Jurkat, Clone E6-1 (cell line): ENCODE measurements around the gene BAZ2B.
A peak's percentile ranks its signal among the peaks of the same experiment; 100 is the strongest.
"Not testable (repeated sequence)": the region's sequence is repeated elsewhere in the genome, so short reads cannot be mapped to it uniquely, and the experiment has no call there.

Experiments
- DNase-seq: peaks from one replicate; pipeline ENCODE4 v3.0.0-alpha.2; 2011; ENCODE audit warnings: low read depth, low spot score
- H3K4me3 ChIP-seq: 2 replicates; pipeline ENCODE4 v1.5.1; 2011; ENCODE audit warnings: mild to moderate bottlenecking, low read length, control low read depth, moderate library complexity

Gene BAZ2B

DNA sequence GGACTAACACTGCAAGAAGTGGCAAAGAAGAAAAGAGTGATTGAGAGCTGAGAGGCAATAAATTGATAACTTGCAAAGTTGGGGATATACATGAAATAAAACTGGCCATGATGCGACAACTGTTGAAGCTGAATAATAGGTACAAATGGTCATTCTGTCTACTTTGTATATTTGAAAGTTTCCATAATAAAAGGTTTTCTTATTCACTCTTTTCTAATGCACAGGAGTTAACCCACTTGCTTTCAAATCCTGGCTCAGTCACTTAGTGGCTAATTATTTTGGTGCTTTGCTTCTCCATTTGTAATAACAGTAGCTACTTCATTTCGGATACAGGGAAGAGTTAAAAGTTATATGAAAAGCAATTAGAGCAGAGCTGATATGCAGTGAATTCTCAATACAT lies 170.1 kb downstream of the BAZ2B start:
- DNase-seq = no peak
- no peak overlapping the region for H3K4me3 ChIP-seq

DNA sequence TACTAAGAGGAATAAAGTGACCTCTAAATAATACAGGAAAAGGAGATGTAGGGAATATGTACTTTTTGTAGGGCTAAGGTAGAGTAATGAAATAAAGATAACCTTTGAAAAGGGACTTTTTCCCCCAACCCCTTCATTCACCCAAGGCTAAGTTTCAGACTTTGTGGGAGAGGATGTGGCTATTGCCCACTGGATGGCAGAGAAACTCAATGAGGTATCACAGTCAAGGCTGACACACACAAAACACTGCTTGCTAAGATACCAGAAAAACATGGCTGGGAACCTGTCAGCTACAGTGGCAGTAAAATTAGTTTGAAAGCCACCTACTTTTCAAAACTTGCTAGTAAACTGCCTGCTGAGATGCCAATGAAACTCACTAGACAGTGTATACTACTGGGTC lies 171.0 kb downstream of the BAZ2B start:
- H3K4me3 ChIP-seq = no peak overlapping the region
- DNase-seq = no peak

DNA sequence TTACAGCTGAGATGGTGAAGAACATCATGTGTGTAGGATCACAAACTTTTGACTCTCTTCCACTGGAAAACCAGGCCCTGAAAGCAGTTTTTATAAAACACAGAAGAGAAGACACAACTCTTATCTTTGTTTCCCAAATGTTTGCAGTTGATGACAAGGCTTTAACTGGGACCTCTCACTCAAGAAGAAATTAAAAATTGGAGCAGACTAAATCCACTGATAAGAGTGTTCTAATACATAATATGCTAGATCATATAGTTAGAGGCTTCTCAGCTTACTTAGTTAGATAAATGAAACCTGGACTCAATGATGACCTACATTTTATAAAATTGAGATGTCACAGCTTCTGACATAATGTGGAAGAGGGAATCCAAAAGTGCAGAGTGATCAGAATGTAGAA lies 171.6 kb downstream of the BAZ2B start:
- DNase-seq = no peak
- H3K4me3 ChIP-seq = no peak overlapping the region

DNA sequence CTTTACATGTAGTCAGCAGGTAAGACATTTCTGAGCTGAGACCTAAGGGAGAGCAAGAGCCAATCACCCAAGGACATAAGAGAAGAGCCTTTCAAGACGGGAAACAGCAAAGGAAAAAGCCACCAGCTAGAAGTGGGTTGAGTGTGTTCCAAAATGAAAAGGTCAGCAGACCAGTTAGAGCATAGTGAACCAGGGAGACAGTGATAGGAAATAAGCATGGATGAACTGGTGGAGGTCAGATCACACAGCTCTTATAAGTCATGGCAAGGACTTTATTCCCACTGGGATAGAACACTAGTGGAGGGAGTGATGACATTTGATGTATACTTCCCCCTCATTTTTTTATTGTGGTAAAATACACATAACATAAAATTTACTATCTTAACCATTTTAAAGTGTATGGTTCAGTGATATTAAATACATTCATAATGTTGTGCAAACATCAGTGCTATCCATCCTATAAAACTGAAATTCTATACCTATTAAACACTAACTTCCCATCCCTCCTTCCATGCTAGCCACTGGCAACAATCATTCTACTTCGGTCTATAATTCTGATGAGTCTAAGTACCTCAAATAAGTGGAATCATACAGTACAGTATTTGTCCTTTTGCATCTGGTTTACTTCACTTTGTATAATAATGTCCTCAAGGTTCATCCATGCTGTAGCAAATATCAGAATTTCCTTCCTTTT lies 174.0 kb downstream of the BAZ2B start:
- no peak overlapping the region for H3K4me3 ChIP-seq
- no peak for DNase-seq

DNA sequence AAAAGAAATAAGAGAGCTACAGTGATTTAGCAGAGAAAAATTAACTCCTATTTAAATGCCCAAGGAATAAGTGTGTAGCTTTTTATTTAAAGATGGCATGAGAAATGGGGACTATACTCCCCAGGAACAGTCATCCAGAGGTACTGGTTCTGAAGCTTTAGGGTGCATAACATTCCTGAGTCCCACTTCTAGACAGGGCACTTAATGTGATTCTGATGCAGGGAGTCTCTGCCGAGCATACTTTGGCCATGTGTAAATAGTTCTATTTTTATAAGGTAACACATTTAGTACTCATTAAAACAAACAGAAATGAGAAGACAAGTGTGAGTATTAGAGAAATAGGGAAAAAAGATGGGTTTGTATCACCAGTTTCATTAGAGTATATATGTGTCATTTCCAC lies 175.2 kb downstream of the BAZ2B start:
- no peak for DNase-seq
- H3K4me3 ChIP-seq = no peak overlapping the region

DNA sequence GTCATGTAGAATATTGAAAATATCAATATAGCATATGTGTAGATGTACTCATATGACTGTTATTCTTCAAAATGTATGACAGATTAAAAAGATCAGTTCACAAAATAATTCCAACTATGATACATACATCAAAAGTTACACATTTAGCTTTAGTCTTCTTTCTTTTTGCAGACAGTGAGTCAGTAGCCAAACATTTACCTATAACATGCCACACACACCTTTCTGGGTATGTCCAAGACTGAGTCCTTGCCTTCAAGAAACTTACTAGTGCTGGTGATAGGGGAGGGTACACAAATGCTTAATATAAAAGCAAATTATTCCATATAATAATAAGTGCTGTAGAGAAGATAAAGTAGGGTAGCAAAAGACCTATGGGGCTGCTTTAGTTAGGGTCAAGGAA lies 176.9 kb downstream of the BAZ2B start:
- no peak for DNase-seq
- H3K4me3 ChIP-seq = no peak overlapping the region

DNA sequence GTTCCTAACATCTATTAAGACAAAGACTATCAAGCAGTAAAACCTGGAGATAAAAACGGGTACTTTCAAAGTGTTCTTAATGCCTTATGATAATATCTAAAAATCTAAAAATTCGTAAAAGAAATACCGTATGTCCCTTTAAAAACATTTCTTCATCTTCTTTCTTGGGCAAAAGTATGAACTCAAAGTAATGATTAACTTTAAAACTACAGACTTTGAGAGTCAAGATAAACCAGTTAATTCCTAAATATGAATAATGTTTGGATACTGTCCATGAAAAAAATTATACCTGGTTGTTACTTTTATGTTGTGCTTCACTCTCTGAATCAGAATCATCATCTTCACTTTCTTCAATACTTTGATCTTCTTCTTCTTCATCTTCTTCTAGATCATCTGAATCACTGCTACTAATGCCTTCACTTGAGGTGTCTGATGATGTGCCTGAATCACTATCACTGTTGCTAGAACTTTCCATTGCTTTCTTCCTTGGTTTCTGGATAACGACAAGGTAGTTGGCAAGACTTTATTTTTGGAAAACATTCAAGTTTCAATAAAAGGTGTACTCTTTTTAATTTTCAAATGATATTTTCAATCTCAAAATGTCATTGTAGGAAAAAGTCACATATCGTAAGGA lies 177.5 kb downstream of the BAZ2B start:
- no peak for DNase-seq
- no peak overlapping the region for H3K4me3 ChIP-seq

DNA sequence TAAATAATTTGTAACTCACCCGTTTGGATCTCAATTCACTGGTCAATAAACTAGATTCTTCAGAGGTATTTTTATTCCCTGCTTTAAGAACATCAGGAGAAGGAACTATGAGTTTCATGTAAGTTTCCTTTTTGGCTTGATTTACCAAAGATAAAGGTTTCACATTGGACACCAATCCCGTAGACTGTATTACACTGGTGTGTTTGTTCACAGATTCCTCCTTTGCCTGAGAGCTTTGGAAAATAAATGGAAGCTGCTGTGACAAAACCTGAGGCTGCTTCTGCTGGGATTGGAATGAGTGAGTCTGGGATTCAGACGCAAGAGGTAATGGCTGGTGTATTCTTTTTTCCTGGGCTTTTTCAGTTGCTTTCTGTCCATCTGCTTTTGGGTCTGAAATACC lies 178.1 kb downstream of the BAZ2B start:
- no peak overlapping the region for H3K4me3 ChIP-seq
- DNase-seq = no peak

DNA sequence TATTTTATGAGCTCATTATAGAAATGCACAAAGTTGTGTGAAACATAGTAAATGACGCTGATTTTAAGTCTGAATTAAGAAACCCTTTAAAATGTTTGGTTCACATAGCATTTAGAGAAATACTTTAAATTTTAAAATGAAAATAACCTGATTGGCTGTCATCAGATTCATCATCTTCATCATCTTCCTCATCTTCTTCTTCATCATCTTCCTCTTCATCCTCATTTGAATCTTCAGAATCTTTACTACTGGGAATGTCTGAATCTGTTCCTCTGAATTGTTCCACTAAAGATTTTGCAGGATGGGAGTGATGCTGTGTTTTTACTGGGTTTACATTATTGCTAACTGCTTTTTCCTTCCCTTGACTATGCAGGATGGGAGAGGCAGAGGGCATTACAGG lies 183.7 kb downstream of the BAZ2B start:
- no peak overlapping the region for H3K4me3 ChIP-seq
- no peak for DNase-seq

DNA sequence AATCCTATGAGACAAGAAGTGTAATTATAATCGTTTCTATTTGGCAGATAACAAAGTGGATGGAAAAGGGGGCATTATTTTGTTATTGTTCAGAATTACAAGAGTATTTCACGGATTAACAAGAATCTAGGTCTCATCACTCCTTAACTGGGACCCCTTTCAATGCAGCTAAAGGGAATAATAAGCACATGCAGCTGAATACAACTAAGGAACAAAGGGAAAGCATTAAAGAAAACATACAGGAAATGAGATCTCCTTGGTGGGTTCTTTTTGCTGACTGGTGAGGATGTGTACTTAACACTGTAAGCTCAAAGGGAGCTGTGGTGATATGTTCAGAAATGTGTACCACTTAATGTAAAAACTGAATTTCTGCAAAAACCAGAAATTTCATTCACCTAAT lies 189.3 kb downstream of the BAZ2B start:
- DNase-seq = peak; percentile 22
- H3K4me3 ChIP-seq = no peak overlapping the region

DNA sequence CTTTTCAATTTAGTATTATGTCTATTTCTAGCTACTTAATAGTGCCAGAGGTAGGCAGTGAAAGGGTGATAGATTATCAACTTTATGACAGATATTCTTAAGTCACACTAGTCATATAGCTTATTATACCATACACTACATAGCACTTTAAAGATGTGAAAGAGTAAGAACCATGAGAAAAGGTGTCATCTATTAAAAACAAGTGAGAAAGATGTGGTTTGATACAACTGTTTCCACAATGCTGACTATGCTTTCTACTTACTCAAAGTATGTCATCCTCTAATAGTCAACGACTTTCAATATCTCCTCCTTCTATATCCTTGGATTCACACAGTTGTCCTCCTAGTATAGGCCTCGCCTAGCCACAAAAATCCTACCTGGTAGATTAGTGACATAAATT lies 196.9 kb downstream of the BAZ2B start:
- no peak overlapping the region for H3K4me3 ChIP-seq
- DNase-seq = no peak

DNA sequence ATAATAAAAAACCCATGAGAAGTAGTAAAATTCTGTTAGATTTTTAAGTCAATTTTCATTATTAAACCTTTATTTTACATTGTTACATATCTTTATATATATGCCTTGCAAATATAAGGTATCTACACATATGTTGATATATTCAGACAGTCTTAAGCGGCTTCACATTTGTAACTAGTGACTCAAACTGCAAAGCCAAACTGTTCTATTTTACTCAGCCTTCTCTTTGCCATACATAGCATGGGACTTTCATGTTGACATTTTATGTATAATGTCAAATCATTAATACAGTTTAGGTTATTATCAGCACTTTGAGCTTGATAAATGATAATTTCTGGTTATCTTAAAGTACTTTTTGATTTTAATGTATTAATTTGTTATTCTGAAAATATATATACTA lies 204.9 kb downstream of the BAZ2B start:
- DNase-seq = no peak

DNA sequence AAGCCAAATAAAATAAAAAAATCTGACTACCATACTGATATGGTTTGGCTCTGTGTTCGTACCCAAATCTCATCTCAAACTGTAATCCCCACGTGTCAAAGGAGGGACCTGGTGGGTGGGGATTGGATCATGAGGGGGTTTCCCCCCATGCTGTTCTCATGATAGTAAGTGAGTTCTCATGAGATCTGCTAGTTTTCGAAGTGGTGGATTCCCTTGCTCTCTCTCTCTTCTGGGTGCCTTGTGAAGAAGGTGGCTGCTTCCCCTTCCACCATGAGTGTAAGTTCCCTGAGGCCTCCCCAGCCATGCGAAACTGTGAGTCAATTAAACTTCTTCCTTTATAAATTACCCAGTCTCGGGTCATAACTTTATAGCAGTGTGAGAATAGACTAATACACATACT lies 206.1 kb downstream of the BAZ2B start:
- no peak overlapping the region for H3K4me3 ChIP-seq
- DNase-seq = no peak

More for the DNA sequence above, 204.9 kb downstream of the BAZ2B start:
- H3K4me3 ChIP-seq = no peak overlapping the region

DNA sequence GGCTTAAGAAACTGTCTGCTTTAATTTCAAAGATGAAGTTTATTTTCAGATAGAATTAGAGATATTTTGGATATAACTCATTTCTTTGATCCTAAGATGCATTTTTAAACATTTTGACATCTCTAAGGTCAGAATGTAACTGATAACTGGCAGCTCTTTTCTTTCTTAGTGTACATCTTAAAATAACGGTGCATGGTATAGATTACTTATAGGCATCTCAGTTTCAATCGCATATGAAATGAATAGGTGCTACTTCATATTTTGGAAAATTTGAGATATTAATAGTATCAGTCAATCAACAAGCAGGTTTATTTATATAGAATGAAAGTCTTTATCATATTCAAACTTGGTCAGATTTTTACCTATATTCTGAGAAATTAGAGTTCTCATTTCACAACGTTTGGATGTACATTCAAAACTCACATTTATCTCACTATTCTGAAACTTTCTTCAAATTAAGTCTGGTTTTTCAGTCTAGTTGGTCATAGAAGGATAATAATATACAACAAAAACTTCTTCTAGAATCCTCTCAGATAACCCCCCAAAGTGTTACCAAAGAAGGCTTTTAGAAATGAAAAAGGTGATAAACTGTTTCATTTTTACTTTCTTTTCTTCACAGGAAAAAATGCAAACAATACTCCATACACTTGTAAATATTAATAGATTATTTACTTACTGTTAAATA lies 207.1 kb downstream of the BAZ2B start:
- H3K4me3 ChIP-seq = no peak overlapping the region
- no peak for DNase-seq

DNA sequence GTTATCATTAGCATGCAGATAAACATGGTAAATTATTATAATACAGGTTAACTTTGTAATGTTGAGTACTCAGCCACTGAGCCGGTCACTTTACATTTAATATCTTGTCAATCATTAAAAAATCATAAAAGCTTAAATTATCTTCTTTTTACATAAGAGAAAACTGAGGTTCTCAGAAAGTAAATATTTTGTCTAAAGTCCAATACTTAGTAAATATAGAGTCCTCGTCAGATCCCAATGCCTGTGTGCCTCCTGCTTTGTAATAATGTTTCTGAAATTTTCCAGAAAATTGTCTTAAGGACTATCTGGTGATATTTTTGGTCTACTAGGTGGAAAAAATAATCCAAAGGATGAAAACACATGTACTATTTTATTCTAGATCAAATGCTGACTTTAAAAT lies 213.6 kb downstream of the BAZ2B start:
- H3K4me3 ChIP-seq = no peak overlapping the region
- DNase-seq = no peak

DNA sequence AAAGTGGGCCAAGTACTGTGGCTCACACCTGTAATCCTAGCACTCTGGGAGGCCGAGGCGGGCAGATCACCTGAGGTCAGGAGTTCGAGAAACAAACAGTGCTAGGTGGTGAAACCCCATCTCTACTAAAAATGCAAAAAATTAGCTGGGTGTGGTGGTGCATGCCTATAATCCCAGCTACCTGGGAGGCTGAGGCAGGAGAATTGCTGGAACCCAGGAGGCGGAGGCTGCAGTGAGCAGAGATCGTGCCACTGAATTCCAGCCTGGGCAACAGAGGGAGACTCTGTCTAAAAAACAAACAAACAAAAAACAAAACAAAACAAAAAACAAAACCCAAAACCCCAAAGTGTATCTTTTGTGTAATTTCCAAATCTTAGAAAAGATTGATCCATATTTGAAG lies 214.2 kb downstream of the BAZ2B start:
- not testable (repeated sequence) for H3K4me3 ChIP-seq, DNase-seq

DNA sequence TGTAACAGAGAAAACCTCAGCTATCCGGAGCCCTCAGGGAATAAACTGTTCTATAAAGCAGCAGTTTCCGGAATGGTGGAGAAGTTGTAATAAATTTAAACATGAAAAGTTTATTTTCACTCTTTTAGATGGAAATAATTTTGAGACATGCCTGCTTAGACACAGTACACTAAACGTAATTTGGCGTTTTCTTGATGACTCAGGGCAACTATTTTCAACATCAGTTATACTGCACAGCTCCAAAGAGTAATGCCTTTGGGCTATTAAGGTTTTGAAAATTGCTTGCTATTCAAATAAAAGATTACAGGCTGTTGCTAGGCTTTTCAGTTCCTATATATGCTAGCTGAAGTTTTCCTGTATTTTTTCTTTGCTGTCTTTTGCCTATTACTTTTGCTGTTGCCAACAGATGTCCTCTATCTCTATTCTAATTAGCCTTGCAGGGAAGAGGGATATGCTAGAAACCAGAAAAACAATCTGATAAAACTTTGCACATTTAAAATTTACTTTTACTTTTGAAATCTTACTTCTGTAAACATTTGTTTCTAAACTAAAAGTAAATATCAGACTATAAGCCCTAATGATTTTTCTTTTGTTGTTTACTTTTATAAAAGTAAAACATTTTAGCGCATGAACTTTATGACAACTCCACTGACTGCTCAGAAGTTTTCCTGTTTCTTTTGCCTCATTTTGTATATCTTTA lies 216.5 kb downstream of the BAZ2B start:
- H3K4me3 ChIP-seq = no peak overlapping the region
- no peak for DNase-seq

DNA sequence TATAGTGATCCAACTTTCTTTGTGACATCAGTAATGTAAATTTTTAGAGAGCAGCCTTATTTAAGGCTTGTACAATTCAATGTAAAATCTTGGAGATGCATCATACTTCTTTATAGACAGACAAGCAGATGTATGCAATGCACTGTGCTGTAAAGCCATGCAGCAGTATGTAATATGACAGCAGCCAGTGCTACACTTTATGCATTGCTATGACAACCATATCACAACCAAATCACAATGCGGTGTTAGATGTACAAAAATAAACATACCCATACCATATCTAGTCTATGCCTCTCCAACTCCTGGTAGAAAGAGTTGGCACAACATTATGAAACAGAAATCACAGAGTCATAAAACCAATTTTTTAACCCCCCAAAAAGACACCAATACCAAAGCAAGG lies 219.5 kb downstream of the BAZ2B start:
- no peak overlapping the region for H3K4me3 ChIP-seq
- DNase-seq = no peak

DNA sequence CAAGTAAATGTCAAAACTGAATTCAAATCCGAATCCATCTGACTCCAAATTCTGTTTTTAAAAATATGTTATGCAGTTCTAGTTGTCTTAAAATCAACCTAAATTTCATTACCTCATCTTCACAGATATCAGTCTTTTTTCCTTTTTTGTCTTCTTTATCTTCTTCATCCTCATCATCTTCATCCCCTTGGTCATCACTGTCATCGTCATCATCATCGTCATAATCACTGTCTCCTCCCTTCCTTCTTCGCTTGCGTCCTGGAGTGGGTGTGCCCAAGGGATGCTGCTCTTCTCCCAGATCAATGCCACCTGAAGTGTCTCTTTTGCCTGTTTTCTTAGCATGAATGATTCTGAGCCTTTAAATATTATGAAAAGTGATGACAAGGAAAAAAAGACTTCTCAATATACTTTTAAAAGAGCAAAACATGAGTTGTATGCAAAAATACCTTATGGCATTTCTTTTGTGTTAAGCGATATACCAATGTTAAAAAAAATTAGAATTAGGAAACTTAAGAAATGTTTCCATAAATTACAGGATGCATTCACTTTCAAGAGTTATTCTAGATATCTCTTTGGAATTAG lies 233.8 kb downstream of the BAZ2B start:
- H3K4me3 ChIP-seq = no peak overlapping the region

DNA sequence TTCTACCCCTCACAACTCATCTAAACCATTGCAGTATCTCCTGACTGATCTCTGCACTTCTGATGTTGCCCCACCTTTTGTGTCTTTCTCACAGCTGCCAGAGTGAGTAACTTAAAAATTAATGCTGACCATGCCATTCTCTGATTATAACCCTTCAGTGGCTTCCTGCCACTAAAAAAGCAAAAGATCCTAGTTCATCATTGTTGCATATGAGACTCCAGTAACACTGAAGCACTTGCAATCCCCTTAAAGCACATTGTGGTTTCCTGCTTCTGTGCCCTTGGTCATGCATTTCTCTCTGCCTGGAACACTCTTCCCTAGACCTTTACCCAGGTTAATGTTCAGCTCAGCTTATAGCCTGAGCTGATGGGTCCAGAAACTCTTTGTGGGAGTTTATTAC lies 234.8 kb downstream of the BAZ2B start:
- DNase-seq = peak; percentile 3

More for the DNA sequence above, 233.8 kb downstream of the BAZ2B start:
- no peak for DNase-seq

More for the DNA sequence above, 234.8 kb downstream of the BAZ2B start:
- no peak overlapping the region for H3K4me3 ChIP-seq
